SK-N-SH (cell line): ENCODE results near the gene CDH16. TPM values are rescaled to one million over a fixed set of nuclear protein-coding genes. Genes with fewer than 3 reads are reported as not detected.

Experiments used
- CTCF ChIA-PET: fragments of 300-600, 350-600 bp; formaldehyde crosslinking; extraction: SDS; loops from one replicate; lab custom pipeline; 2021; lab: Yijun Ruan, JAX
- POLR2A ChIA-PET: fragments of 350-600 bp; sonication (Branson Sonifier 250); formaldehyde crosslinking; extraction: SDS; loops from one replicate; lab custom pipeline; 2020; ENCODE audit warnings: antibody characterized with exemption, inconsistent platforms; lab: Yijun Ruan, JAX
- DNase-seq: peaks from one replicate; pipeline ENCODE4 v3.0.0; 2012
- H2AFZ ChIP-seq: fragments of 200-600 bp; sonication (generic); 2 replicates; pipeline ENCODE4 v1.8.1; 2016; ENCODE audit warnings: antibody characterized with exemption, mild to moderate bottlenecking, low read depth
- H3F3A ChIP-seq: fragments of 200-600 bp; sonication (generic); replicated peaks from 2 replicates; pipeline ENCODE3; 2016; ENCODE audit warnings: antibody characterized with exemption, mild to moderate bottlenecking; ENCODE audit not compliant: insufficient read depth
- H3K27ac ChIP-seq, 2 experiments: fragments of 200-500 bp in 1 of 2; fragments of 200-600 bp in 1 of 2; sonication (Bioruptor generic) in 1 of 2; sonication (generic), shearing (Covaris generic) in 1 of 2; 2 replicates each; pipeline versions ENCODE4 v1.5.1 to v1.6.1; 2014 to 2016; ENCODE audit warnings: low read depth in 2 of 2, inconsistent platforms in 1 of 2, low read length in 1 of 2, mild to moderate bottlenecking in 1 of 2, mixed read lengths in 1 of 2
- H3K27me3 ChIP-seq: fragments of 200-600 bp; sonication (generic), shearing (Covaris generic); 2 replicates; pipeline ENCODE4 v1.6.1; 2016; ENCODE audit warnings: mixed run types; ENCODE audit not compliant: insufficient read depth
- H3K36me3 ChIP-seq, 2 experiments: fragments of 200-500 bp in 1 of 2; fragments of 200-600 bp in 1 of 2; sonication (Bioruptor generic) in 1 of 2; sonication (generic) in 1 of 2; replicated peaks in 1 of 2; 2 replicates each; pipeline versions ENCODE3 to v1.5.1; 2014 to 2016; ENCODE audit warnings: low read length in 1 of 2, mild to moderate bottlenecking in 1 of 2; ENCODE audit not compliant: insufficient read depth in 2 of 2, control insufficient read depth in 1 of 2
- H3K4me1 ChIP-seq, 2 experiments: fragments of 200-500 bp in 1 of 2; fragments of 200-600 bp in 1 of 2; sonication (Bioruptor generic) in 1 of 2; sonication (generic), shearing (Covaris generic) in 1 of 2; 2 replicates each; pipeline versions ENCODE4 v1.5.1 to v1.6.1; 2014 to 2016; ENCODE audit warnings: low read depth in 1 of 2, low read length in 1 of 2, mixed run types in 1 of 2; ENCODE audit not compliant: insufficient read depth in 2 of 2, control insufficient read depth in 1 of 2
- H3K4me2 ChIP-seq: fragments of 200-600 bp; sonication (generic), shearing (Covaris generic); 2 replicates; pipeline ENCODE4 v1.6.1; 2017; ENCODE audit warnings: mixed run types
- H3K4me3 ChIP-seq, 2 experiments: fragments of 200-500 bp in 1 of 2; fragments of 200-600 bp in 1 of 2; sonication (Bioruptor generic) in 1 of 2; sonication (generic), shearing (Covaris generic) in 1 of 2; 2 replicates each; pipeline versions ENCODE4 v1.5.1 to v1.8.1; 2014 to 2016; ENCODE audit warnings: low read depth in 2 of 2, inconsistent platforms in 1 of 2, low read length in 1 of 2, mild to moderate bottlenecking in 1 of 2, mixed read lengths in 1 of 2, moderate library complexity in 1 of 2
- H3K79me2 ChIP-seq: fragments of 200-600 bp; sonication (generic); 2 replicates; pipeline ENCODE4 v1.8.1; 2017; ENCODE audit warnings: mild to moderate bottlenecking; ENCODE audit not compliant: insufficient read depth
- H3K9ac ChIP-seq: fragments of 200-600 bp; sonication (generic); 2 replicates; pipeline ENCODE4 v1.6.1; 2017; ENCODE audit warnings: mixed run types
- H3K9me2 ChIP-seq: fragments of 200-600 bp; sonication (generic); 2 replicates; pipeline ENCODE4 v1.6.1; 2017; ENCODE audit warnings: mixed run types
- H3K9me3 ChIP-seq: fragments of 200-600 bp; sonication (generic); 2 replicates; pipeline ENCODE4 v1.6.1; 2017; ENCODE audit warnings: mixed run types, mild to moderate bottlenecking, moderate library complexity
- H4K20me1 ChIP-seq: fragments of 200-600 bp; sonication (generic); 2 replicates; pipeline ENCODE4 v1.6.1; 2017; ENCODE audit warnings: mild to moderate bottlenecking, mixed run types; ENCODE audit not compliant: insufficient read depth
- FOXJ3 ChIP-seq: sonication (generic); formaldehyde crosslinking; IDR thresholded peaks from 2 replicates; pipeline ENCODE4 v1.5.1; 2020; ENCODE audit warnings: mild to moderate bottlenecking, missing genetic modification reagents
- FOXM1 ChIP-seq: IDR thresholded peaks from 2 replicates; pipeline ENCODE4 v1.4.0; 2012; ENCODE audit warnings: low read depth, mild to moderate bottlenecking
- GATA2 ChIP-seq: sonication (generic); formaldehyde crosslinking; IDR thresholded peaks from 2 replicates; pipeline ENCODE4 v1.5.0; 2020; ENCODE audit warnings: mild to moderate bottlenecking, missing genetic modification reagents
- MEF2A ChIP-seq: IDR thresholded peaks from 2 replicates; pipeline ENCODE4 v1.4.0; 2012; ENCODE audit warnings: low read depth, borderline replicate concordance
- RAD21 ChIP-seq: IDR thresholded peaks from 2 replicates; pipeline ENCODE4 v1.6.1; 2012; ENCODE audit warnings: mild to moderate bottlenecking, low read length
- SMC3 ChIP-seq: IDR thresholded peaks from 2 replicates; pipeline ENCODE4 v1.6.1; 2012; ENCODE audit warnings: low read depth, low read length, improper control_type of control experiment
- TEAD4 ChIP-seq: IDR thresholded peaks from 2 replicates; pipeline ENCODE4 v1.4.0; 2012; ENCODE audit warnings: mild to moderate bottlenecking, borderline replicate concordance; ENCODE audit not compliant: insufficient read depth
- WGBS: methylation state at CpG from one replicate; pipeline ENCODE4 v1.1.6; 2017; ENCODE audit warnings: low lambda C conversion rate; 5-methylcytosine and 5-hydroxymethylcytosine counted together
- polyA plus RNA-seq, 3 experiments: library from polyadenylated mRNA; depleted of rRNA; stranded (reverse); fragments of >200 nt; gene quantifications; 2 replicates each; pipeline ENCODE4 v1.2.3, GENCODE V29; 2012
- TF ChIP-seq, protein P1 (sequence below): IDR thresholded peaks from 2 replicates; pipeline ENCODE4 v1.4.0; 2012; ENCODE audit warnings: low read depth, borderline replicate concordance
- TF ChIP-seq, protein P2 (sequence below): IDR thresholded peaks from 2 replicates; pipeline ENCODE4 v1.4.0; 2012; ENCODE audit warnings: low read depth, borderline replicate concordance
- TF ChIP-seq, protein P3 (sequence below): fragments of 200-600 bp; sonication (generic); IDR thresholded peaks from 2 replicates; pipeline ENCODE4 v1.6.1; 2017; ENCODE audit warnings: antibody characterized with exemption, mild to moderate bottlenecking, moderate library complexity
- TF ChIP-seq, protein P4 (sequence below): fragments of 150-350 bp; IDR thresholded peaks from 2 replicates; pipeline ENCODE4 v1.6.1; 2017; ENCODE audit warnings: antibody characterized with exemption, low read length, low read depth, borderline replicate concordance

Gene CDH16
- polyA plus RNA-seq, 1 of the 3 experiments (the other 2 are of a cell fraction), result not detected

DNA sequence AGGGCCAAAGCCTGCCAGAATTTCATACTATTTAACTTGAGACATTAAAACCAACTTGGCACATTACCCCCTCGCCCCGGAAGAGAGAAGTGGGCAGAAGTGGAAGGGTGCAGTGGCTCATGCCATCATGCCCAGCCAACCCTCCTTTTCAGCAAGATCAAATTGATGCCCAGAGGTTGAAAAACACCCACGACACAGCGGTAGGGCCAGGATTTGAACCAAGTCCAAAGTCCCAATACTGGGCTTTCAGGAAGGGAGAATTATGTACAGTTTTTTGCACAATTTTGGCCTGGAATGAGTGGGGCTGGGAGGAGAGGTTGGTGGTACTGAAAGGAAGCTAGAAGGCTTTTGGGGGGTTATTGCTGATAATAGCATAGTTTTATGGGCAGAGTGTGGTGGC lies 27.3 kb downstream of the CDH16 start (continued):
- TF ChIP-seq FOXM1 (no peak), RAD21 (no peak)

DNA sequence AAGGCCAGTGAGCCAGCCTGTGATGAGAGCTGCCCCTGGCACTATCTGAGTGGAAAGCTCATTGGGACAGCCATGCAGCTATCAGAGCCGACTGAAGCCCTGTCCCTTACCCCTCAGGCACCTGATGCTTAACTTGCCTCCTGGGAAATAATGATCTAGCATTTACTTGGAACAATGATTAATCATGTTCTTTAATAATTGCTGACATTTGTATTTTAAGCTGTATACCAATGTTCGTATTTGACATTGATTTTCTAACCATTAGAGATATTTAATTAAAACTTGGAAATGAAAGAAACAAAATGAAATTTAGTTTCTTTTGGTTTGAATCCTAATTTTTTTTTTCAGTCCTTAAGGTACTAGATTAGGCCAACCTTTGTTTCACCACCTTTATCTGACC lies 27.9 kb downstream of the CDH16 start:
- H3F3A ChIP-seq, result peaks cover 3% of the 10 kb centered on the region
- DNase-seq, result no peak
- H3K36me3 ChIP-seq, result peaks cover 2 to 4% of the 10 kb centered on the region in 2 experiments
- peaks cover 0 to 7% of the 10 kb centered on the region in 2 experiments; a peak in 1 of 4 replicates for H3K4me1 ChIP-seq
- ChIA-PET CTCF (interaction anchor here (0.9 to 3.0 kb wide), 6 partner anchors 14 to 265 kb away, joined by 3 to 8 read pairs (median 4); partner anchors contain the start of gene CES3), POLR2A (interaction anchor here (0.7 kb wide), 1 partner anchor 10 kb away, joined by 4 read pairs; the partner anchor contains the start of gene PDP2)
- H3K9ac ChIP-seq, result no peak overlapping the region
- WGBS, result 82% methylated on average over 2 of the region's 2 CpGs
- no peak overlapping the region for H3K4me2 ChIP-seq
- no peaks in the 10 kb centered on the region for H3K79me2 ChIP-seq
- H3K9me3 ChIP-seq, result no peaks in the 10 kb centered on the region
- H3K27ac ChIP-seq, result no peak overlapping the region
- H4K20me1 ChIP-seq, result no peaks in the 10 kb centered on the region
- no peaks in the 10 kb centered on the region for H3K27me3 ChIP-seq
- no peaks in the 10 kb centered on the region for H3K9me2 ChIP-seq
- H2AFZ ChIP-seq, result no peak overlapping the region
- no peak overlapping the region for H3K4me3 ChIP-seq
- TF ChIP-seq, protein P1, sequence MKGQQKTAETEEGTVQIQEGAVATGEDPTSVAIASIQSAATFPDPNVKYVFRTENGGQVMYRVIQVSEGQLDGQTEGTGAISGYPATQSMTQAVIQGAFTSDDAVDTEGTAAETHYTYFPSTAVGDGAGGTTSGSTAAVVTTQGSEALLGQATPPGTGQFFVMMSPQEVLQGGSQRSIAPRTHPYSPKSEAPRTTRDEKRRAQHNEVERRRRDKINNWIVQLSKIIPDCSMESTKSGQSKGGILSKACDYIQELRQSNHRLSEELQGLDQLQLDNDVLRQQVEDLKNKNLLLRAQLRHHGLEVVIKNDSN, result no peak
- TF ChIP-seq SMC3 (no peak), MEF2A (no peak), TEAD4 (no peak), FOXJ3 (CRISPR knock-in tag) (no peak), GATA2 (no peak)
- TF ChIP-seq, protein P2, sequence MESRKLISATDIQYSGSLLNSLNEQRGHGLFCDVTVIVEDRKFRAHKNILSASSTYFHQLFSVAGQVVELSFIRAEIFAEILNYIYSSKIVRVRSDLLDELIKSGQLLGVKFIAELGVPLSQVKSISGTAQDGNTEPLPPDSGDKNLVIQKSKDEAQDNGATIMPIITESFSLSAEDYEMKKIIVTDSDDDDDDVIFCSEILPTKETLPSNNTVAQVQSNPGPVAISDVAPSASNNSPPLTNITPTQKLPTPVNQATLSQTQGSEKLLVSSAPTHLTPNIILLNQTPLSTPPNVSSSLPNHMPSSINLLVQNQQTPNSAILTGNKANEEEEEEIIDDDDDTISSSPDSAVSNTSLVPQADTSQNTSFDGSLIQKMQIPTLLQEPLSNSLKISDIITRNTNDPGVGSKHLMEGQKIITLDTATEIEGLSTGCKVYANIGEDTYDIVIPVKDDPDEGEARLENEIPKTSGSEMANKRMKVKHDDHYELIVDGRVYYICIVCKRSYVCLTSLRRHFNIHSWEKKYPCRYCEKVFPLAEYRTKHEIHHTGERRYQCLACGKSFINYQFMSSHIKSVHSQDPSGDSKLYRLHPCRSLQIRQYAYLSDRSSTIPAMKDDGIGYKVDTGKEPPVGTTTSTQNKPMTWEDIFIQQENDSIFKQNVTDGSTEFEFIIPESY, result no peak

DNA sequence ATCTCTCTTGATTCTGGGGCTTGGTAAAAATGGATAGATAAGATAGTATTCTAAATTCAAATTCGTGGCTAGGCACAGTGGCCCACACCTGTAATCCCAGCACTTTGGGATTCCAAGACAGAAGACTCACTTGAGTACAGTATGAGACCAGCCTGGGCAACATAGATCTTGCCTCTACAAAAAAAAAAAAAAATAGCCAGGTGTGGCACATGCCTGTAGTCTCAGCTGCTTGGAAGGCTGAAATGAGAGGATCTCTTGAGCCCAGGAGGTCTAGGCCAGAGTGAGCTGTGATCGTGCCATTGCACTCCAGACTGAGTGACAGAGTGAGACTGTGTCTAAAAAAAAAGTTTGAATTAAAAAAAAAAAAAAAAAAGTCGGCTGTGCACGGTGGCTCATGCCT lies 29.1 kb downstream of the CDH16 start:
- Histone ChIP-seq H3K36me3 (peaks cover 9 to 13% of the 10 kb centered on the region in 2 experiments), H3K4me3 (no peak overlapping the region), H3K27ac (no peak overlapping the region), H3F3A (peaks cover 3% of the 10 kb centered on the region), H2AFZ (no peak overlapping the region), H3K4me2 (no peak overlapping the region), H3K79me2 (no peaks in the 10 kb centered on the region), H3K27me3 (no peaks in the 10 kb centered on the region), H3K9me3 (no peaks in the 10 kb centered on the region), H3K9me2 (no peaks in the 10 kb centered on the region), H3K9ac (no peak overlapping the region), H3K4me1 (0 out of 4 replicates have a peak, but pooled peaks cover 0 to 7% of the 10 kb centered on the region in 2 experiments), H4K20me1 (no peaks in the 10 kb centered on the region)
- WGBS, result 81% methylated on average over 4 of the region's 4 CpGs
- ChIA-PET CTCF (interaction anchor here (0.9 to 3.0 kb wide), 4 partner anchors 16 to 88 kb away, joined by 3 to 8 read pairs (median 5); no protein-coding TSS in a partner anchor), POLR2A (no interaction called here)
- DNase-seq, result no peak
- TF ChIP-seq, protein P3, sequence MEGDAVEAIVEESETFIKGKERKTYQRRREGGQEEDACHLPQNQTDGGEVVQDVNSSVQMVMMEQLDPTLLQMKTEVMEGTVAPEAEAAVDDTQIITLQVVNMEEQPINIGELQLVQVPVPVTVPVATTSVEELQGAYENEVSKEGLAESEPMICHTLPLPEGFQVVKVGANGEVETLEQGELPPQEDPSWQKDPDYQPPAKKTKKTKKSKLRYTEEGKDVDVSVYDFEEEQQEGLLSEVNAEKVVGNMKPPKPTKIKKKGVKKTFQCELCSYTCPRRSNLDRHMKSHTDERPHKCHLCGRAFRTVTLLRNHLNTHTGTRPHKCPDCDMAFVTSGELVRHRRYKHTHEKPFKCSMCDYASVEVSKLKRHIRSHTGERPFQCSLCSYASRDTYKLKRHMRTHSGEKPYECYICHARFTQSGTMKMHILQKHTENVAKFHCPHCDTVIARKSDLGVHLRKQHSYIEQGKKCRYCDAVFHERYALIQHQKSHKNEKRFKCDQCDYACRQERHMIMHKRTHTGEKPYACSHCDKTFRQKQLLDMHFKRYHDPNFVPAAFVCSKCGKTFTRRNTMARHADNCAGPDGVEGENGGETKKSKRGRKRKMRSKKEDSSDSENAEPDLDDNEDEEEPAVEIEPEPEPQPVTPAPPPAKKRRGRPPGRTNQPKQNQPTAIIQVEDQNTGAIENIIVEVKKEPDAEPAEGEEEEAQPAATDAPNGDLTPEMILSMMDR, result no peak
- no peak for TF ChIP-seq GATA2
- TF ChIP-seq, protein P4, sequence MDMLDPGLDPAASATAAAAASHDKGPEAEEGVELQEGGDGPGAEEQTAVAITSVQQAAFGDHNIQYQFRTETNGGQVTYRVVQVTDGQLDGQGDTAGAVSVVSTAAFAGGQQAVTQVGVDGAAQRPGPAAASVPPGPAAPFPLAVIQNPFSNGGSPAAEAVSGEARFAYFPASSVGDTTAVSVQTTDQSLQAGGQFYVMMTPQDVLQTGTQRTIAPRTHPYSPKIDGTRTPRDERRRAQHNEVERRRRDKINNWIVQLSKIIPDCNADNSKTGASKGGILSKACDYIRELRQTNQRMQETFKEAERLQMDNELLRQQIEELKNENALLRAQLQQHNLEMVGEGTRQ, result no peak
